Coronary artery (tissue), 2 donors: ENCODE measurements around the gene MMP23B.

Experiments used
- DNase-seq: peaks from one replicate; pipeline ENCODE4 v3.0.0-alpha.2; 2017; ENCODE audit warnings: low spot score
- H3K27ac ChIP-seq, 2 donors: fragments of 200-600 bp; sonication (generic); one replicate each; pipeline ENCODE4 v1.5.1; 2016 to 2019
- H3K4me3 ChIP-seq: fragments of 200-600 bp; sonication (generic); 2 replicates; pipeline ENCODE4 v1.5.1; 2016; ENCODE audit warnings: mild to moderate bottlenecking, moderate library complexity
- TF ChIP-seq, protein P1 (sequence below): fragments of 200-600 bp; sonication (generic); IDR thresholded peaks from one replicate; pipeline ENCODE4 v1.5.1; 2019; ENCODE audit warnings: antibody characterized with exemption

Gene MMP23B

DNA sequence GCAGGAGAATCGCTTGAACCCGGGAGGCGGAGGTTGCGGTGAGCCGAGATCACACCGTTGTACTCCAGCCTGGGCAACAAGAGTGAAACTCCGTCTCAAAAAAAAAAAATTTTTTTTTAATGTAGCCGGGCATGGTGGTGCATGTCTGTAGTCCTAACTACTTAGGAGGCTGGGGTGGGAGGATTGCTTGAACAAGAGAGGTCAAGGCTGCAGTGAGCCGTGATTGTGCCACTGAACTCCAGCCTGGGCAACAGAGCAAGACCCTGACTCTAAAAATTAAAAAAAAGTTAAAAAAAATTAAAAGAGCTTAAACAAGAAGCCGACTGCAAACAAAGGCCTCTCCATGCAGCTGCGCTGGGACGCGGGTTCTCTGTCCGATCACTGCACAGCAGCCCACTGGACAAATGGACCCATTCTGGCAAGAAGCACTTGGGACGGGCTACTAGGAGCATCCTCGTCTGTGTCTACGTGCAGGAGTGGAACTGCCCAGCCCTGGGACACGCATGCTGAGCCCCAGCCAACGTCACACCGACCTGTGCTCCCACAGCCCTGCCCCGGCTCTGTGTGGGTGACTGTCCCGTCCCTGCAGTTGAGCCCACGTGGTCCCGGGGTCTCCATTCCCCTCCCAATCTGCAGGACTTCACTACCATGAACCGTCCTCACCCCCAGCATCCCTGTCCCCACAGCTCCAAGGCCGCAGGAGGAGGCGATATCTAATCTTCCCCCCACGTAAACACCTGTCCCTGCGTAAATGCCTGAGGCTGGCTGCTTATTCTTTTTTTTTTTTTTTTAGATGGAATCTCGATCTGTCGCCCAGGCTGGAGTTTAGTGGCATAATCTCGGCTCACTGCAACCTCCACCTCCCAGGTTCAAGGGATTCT is 48.3 kb downstream of the MMP23B start:
- no peak for DNase-seq
- Histone ChIP-seq H3K4me3 (no peak overlapping the region), H3K27ac (no peak overlapping the region)
- TF ChIP-seq, protein P1, sequence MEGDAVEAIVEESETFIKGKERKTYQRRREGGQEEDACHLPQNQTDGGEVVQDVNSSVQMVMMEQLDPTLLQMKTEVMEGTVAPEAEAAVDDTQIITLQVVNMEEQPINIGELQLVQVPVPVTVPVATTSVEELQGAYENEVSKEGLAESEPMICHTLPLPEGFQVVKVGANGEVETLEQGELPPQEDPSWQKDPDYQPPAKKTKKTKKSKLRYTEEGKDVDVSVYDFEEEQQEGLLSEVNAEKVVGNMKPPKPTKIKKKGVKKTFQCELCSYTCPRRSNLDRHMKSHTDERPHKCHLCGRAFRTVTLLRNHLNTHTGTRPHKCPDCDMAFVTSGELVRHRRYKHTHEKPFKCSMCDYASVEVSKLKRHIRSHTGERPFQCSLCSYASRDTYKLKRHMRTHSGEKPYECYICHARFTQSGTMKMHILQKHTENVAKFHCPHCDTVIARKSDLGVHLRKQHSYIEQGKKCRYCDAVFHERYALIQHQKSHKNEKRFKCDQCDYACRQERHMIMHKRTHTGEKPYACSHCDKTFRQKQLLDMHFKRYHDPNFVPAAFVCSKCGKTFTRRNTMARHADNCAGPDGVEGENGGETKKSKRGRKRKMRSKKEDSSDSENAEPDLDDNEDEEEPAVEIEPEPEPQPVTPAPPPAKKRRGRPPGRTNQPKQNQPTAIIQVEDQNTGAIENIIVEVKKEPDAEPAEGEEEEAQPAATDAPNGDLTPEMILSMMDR: no peak

- no peak for DNase-seq
- Histone ChIP-seq H3K4me3 (no peak overlapping the region), H3K27ac (no peak overlapping the region)
- TF ChIP-seq, protein P1: no peak
Measured at GRCh38 chr1:1680912-1681273, 48.9 kb downstream of the MMP23B start.

DNA sequence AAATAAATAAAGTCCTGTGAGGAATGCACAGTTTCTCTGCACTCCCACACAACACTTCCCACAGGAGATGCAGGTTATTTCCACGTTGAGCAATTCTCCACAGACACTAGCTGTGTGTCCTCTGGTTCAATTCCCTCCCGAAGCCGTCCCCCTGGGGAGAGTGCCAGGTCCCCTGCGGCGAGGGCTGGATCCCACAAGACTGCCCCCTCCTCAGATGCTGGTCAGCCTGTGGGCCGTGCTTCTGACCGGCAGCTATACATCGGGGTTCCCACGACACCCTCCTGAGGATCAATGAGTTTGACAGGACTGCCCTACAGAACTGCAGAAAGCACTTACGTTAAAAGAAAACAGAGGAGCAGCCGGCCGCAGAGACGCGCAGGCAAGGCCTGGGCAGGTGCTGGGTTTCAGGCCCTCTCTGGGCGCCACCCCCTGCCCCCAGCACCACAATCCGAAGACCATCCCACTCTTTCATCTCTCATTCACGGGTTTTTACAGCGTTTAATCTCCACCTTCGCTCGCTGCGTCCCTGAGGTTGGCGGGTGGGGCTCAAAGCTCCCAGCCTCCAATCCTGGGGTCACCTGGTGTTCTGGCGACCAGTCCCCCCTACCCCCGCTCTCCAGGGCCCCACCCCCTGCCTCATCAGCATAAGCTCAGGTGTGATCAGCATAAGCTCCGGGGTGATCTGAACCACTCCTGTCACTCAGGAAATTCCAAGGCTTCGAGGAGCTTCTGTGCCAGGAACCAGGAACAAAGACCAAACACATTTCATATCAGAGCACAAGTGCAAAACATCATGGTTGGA is 51.3 kb downstream of the MMP23B start:
- TF ChIP-seq, protein P1: no peak
- DNase-seq: no peak
- no peak overlapping the region for H3K4me3 ChIP-seq
- no peak overlapping the region for H3K27ac ChIP-seq
